Nephron progenitor cell (in vitro differentiated cells): ENCODE results near the gene AGR2.

Experiments
- DNase-seq: peaks from one replicate; pipeline ENCODE4 v3.0.0; 2021
- H3K27ac Mint-ChIP-seq: 2 replicates; pipeline ENCODE4 v1.8.0; 2021; ENCODE audit warnings: mild to moderate bottlenecking, moderate library complexity, mixed read lengths
- H3K27me3 Mint-ChIP-seq: 2 replicates; pipeline ENCODE4 v1.8.0; 2021; ENCODE audit warnings: mild to moderate bottlenecking, low read depth, mixed read lengths; ENCODE audit not compliant: poor library complexity
- H3K36me3 Mint-ChIP-seq: 2 replicates; pipeline ENCODE4 v1.8.0; 2021; ENCODE audit warnings: low read depth, mixed read lengths
- H3K4me1 Mint-ChIP-seq: 2 replicates; pipeline ENCODE4 v1.8.0; 2021; ENCODE audit warnings: mixed read lengths
- H3K4me3 Mint-ChIP-seq: 2 replicates; pipeline ENCODE4 v1.8.0; 2021; ENCODE audit warnings: mild to moderate bottlenecking, moderate library complexity, mixed read lengths
- H3K9me3 Mint-ChIP-seq: 2 replicates; pipeline ENCODE4 v1.8.0; 2021; ENCODE audit warnings: mild to moderate bottlenecking, moderate library complexity, mixed read lengths
- CTCF ChIP-seq: fragments of 200-600 bp; sonication (generic); IDR thresholded peaks from 2 replicates; pipeline ENCODE4 v1.5.0; 2021; ENCODE audit warnings: antibody characterized with exemption

AGR2 gene

GRCh38 chr7:16745645-16746044 lies 59.2 kb downstream of the AGR2 start:
- H3K36me3 Mint-ChIP-seq = no peaks in the 10 kb centered on the region
- no peak overlapping the region for H3K27ac Mint-ChIP-seq
- H3K9me3 Mint-ChIP-seq = no peaks in the 10 kb centered on the region
- no peak for TF ChIP-seq CTCF
- no peak overlapping the region for H3K4me3 Mint-ChIP-seq
- peaks cover 3% of the 10 kb centered on the region for H3K27me3 Mint-ChIP-seq
- DNase-seq = no peak
- H3K4me1 Mint-ChIP-seq = peaks cover 7% of the 10 kb centered on the region

- Mint-ChIP-seq H3K27me3 (peaks cover 3% of the 10 kb centered on the region), H3K36me3 (no peaks in the 10 kb centered on the region), H3K9me3 (no peaks in the 10 kb centered on the region), H3K4me1 (peaks cover 7% of the 10 kb centered on the region), H3K27ac (peak overlapping the region; percentile 4), H3K4me3 (no peak overlapping the region)
- TF ChIP-seq CTCF = no peak
- no peak for DNase-seq
These were observed 60.1 kb downstream of the AGR2 start for GRCh38 chr7:16744518-16745250.

GRCh38 chr7:16743236-16743635 lies 61.6 kb downstream of the AGR2 start:
- no peak for TF ChIP-seq CTCF
- Mint-ChIP-seq H3K4me3 (no peak overlapping the region), H3K4me1 (peaks cover 3% of the 10 kb centered on the region), H3K27ac (no peak overlapping the region), H3K27me3 (peaks cover 3% of the 10 kb centered on the region), H3K9me3 (no peaks in the 10 kb centered on the region), H3K36me3 (no peaks in the 10 kb centered on the region)
- DNase-seq = no peak

GRCh38 chr7:16742547-16742946 lies 62.3 kb downstream of the AGR2 start:
- H3K4me3 Mint-ChIP-seq = no peak overlapping the region
- no peaks in the 10 kb centered on the region for H3K36me3 Mint-ChIP-seq
- peaks cover 3% of the 10 kb centered on the region for H3K4me1 Mint-ChIP-seq
- no peak overlapping the region for H3K27ac Mint-ChIP-seq
- peaks cover 5% of the 10 kb centered on the region for H3K27me3 Mint-ChIP-seq
- no peak for TF ChIP-seq CTCF
- no peak for DNase-seq
- no peaks in the 10 kb centered on the region for H3K9me3 Mint-ChIP-seq
